DMS79 (cell line): ENCODE measurements around the gene PFDN4.
"Not testable (repeated sequence)": the region's sequence is repeated elsewhere in the genome, so short reads cannot be mapped to it uniquely, and the experiment has no call there.

ENCODE experiments used
- DNase-seq: peaks from one replicate; lab custom pipeline; 2025; lab: John Stamatoyannopoulos, UW

Gene PFDN4

DNA sequence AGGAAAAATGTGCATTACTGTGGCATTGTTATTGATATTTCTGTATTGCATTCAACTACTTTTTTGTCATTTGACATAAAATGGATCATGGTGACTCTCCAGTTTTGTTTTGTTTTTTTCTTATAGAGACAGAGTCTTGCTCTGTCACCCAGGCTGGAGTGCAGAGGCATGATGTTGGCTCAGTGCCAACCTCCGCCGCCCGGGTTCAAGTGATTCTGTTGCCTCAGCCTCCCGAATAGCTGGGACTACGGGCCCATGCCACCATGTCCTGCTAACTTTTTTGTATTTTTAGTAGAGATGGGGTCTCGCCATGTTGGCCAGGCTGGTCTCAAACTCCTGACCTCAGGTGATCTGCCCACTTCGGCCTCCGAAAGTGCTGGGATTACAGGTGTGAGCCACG, 16.8 kb downstream of the PFDN4 start:
- not testable (repeated sequence) for DNase-seq

GRCh38 chr20:54227241-54227640, 19.4 kb downstream of the PFDN4 start:
- DNase-seq: no peak

GRCh38 chr20:54227751-54228150, 19.9 kb downstream of the PFDN4 start:
- no peak for DNase-seq

GRCh38 chr20:54228841-54229240, 21.0 kb downstream of the PFDN4 start:
- DNase-seq: no peak

- no peak for DNase-seq
These were observed 21.8 kb downstream of the PFDN4 start for GRCh38 chr20:54229566-54230160.

- no peak for DNase-seq
These were observed 23.1 kb downstream of the PFDN4 start for GRCh38 chr20:54231036-54231435.

- no peak for DNase-seq
These were observed 27.1 kb downstream of the PFDN4 start for GRCh38 chr20:54234991-54235390.

GRCh38 chr20:54237116-54237943, 29.4 kb downstream of the PFDN4 start:
- no peak for DNase-seq

DNA sequence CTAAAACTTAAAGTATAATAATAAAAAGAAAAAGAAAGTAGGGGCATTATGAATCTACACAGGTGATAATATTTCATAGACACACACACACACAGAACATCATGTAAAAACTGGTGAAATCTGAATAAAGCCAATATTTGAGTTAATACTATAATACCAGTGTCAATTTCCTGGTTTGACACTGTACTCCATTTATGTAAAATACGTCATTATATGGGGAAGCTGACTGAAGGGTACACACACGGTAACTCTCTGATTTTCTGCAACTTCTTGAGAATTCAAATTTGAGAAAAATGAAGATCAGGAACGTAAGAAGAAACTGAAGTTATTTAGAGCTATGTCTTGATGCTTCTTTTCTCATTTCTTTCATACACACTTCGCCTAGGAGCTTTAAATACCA, 36.2 kb downstream of the PFDN4 start:
- no peak for DNase-seq

DNA sequence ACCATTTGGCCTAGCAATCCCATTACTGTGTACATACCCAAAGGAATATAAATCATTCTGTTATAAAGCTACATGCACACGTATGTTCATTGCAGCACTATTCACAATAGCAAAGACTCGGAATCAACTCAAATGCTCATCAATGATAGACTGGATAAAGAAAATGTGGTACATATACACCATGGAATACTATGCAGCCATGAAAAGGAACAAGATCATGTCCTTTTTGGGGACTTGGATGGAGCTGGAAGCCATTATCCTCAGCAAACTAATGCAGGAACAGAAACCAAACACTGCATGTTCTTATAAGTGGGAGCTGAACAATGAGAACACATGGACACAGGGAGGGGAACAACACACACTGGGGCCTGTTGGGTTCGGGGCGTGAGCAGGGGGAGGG, 40.8 kb downstream of the PFDN4 start:
- DNase-seq: not testable (repeated sequence)

- DNase-seq: no peak
These were observed 42.8 kb downstream of the PFDN4 start for GRCh38 chr20:54250691-54251090.

- no peak for DNase-seq
These were observed 43.2 kb downstream of the PFDN4 start for GRCh38 chr20:54251096-54251495.

- no peak for DNase-seq
These were observed 46.7 kb downstream of the PFDN4 start for GRCh38 chr20:54254596-54254995.

DNA sequence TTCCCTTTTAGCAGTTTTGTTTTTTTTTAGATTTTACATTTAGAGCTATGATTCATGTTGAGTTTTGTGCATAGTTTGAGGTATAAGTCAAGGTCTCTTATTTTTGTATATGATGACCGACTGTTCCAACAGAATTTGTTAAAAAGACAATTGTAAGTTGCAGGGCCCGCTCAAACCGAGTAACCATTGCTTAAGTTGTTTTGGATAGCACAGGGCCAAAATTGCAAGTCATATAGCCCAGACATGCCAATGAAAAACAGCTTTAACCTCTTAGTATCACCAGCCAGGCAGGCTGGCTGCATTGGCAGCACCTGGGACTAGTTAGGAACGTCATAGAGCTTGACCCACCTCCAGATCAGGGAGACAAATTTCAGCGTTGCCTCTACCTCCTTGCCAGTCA, 47.3 kb downstream of the PFDN4 start:
- no peak for DNase-seq

DNA sequence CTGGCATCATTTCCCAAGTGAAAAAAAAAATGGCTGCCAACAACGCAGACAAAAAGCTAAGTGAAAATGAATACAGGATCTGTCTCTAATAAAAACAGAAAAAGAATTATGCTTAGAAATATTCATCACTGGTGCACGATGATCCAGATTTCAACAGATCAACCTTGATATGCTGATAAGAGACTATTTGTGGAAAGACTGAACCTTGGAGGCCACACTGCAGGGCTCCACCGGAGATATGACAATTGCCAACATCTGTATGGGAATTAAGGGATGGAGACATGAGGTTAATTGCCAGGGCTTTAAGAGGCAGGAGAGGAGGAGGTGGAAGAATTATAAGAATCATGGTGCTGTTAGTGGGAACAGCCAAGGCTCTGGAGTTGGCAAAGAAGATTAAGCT, 48.3 kb downstream of the PFDN4 start:
- no peak for DNase-seq

DNA sequence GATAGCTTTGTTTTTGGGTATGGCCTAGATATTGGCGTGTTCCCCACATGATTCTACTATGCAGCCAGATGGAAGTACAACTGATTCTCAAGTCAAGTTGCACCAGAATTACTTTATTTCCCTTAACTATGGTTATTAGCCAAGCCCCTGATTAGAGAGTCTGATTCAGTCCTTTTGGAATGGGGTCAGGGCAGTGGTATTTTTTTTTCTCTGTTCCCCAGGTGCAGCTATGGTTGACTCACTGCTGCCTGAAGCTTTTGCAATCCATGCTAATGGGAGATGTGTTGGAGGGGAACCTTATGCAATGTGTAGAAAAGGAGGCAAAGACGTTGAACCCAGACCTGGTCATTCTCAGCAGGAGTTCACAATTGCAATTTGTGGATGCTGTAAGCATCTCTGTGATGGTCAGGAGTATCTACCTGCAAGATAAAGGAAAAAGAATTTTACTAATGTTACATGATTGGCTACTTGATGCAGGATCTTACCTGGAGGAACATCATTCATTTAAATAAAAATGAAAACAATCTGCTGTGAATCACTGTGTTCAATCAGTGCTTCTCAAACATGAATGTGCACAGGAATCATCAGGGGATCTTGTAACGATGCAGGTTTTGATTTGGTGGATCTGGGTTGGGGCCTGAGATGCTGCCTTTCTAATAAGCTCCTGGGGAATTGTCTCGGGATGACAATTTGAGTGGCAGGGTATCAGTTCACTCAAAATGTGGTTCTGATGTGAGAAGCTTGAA, 49.4 kb downstream of the PFDN4 start:
- no peak for DNase-seq

GRCh38 chr20:54260116-54260515, 52.2 kb downstream of the PFDN4 start:
- no peak for DNase-seq

DNA sequence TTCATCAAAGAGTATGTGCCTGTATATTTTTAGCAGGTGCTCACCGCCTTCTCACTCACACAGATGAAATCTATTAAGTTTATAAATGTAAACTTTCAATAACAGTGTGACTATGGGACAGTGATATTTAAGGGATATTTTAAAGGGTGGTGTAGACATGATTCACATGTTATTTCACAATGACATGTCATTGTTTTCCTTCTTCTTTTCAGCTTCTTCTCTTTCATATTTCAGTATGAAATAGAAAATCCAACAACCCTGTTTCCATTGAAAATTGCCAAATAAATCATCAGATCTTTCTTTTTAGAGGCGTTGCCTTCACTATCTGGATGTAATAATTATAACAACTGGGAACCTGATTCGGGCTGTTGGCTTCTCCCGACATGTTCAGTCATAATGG, 54.8 kb downstream of the PFDN4 start:
- DNase-seq: no peak

DNA sequence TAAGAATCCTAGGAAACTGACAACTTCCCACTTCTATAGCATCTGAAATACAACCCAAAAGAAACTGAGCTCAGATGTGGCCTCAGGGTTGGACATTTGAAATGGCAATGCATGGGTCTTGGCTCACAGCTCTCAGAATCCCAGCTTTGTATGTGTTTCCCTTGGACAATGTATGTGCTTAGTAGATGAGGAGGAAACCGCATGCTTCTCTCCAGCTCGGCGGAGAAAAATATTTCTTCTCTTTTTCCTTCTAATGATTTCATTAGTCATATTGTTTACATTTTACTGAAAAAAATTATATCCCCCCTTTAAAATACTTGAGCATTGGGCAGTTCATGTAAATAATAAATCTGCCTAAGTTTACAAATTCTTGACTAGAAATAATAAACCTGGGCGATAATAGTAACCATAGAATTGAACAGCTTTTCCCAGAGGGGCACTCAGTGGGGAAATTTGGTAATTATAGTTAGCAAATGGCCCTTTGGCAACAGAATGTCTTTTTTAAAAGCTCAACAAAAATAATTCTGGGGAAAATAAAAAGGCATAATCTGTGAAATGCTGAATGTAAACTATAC, 55.3 kb downstream of the PFDN4 start:
- DNase-seq: no peak

- DNase-seq: not testable (repeated sequence)
These were observed 57.9 kb downstream of the PFDN4 start for GRCh38 chr20:54265791-54266190.

DNA sequence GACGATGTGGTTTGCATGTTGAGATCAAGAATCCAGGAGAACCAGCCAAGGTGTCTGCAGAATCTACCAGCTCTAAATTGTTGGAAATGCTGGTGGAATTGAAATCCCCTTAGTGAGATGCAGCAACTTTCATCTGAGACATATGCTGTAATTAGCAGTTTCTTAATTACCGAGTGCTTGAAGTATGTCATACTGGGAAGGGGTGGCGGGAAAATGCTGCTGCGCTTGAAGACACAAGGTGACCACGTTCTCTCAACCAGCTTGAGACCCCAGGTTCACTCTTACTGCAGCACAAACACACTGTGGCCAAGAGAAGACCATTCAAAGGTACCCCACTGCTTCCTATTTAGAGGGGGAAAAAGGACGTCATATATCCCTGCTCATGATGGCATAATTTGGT, 59.0 kb downstream of the PFDN4 start:
- no peak for DNase-seq

- DNase-seq: no peak
These were observed 59.7 kb downstream of the PFDN4 start for GRCh38 chr20:54267483-54268003.
